ENCODE measurements around the gene AHDC1.

- TF ChIP-seq CTCF (IDR thresholded peaks at IDR 0.05), result peak in 1 of 5 experiments; percentile 12
- peak in 1 of 2 donors; percentile 23 for TF ChIP-seq EP300 (IDR thresholded peaks at IDR 0.05)
- no peak for TF ChIP-seq POLR2A (IDR thresholded peaks at IDR 0.05)
Measured at GRCh38 chr1:27602462-27603308, 1.3 kb downstream of the AHDC1 start.
